ENCODE data around the gene ZNF654.

DNA sequence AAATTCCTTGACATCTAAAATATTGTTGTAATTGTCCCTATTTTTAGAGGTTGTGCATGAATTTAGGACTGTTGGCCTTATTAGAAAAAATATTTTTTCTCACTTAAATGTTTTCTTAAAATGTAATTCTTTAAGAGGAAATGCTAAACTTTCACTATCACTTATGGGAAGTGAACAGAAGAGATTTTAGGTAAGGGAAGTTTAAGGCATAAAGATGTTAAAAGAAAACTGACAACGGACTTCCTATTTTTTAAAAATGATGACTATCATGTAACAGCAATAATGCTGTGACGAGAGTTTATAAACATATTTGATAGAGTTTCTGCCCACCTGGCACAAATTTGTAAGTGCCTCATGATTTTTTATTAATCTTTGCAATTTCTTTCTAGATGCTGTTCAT lies 93.8 kb downstream of the ZNF654 start:
- no peak for TF ChIP-seq FOXM1 (IDR thresholded peaks at IDR 0.05; ENCODE audit: borderline replicate concordance)
- no peak for TF ChIP-seq SP1 (IDR thresholded peaks at IDR 0.05)
- no peak for TF ChIP-seq L3MBTL2 (conservative IDR thresholded peaks at IDR 0.05)
